Neuronal stem cell (in vitro differentiated cells): ENCODE measurements around the gene MRAS.

ENCODE experiments used
- DNase-seq: peaks from one replicate; pipeline ENCODE4 v3.0.0-alpha.2; 2013; ENCODE audit warnings: low spot score
- H2AFZ ChIP-seq: one replicate; pipeline ENCODE4 v1.6.1; 2013; ENCODE audit warnings: mild to moderate bottlenecking, low read length, inconsistent platforms
- H2AK5ac ChIP-seq: 2 replicates; pipeline ENCODE4 v1.6.1; 2013; ENCODE audit warnings: low read depth, mild to moderate bottlenecking, inconsistent platforms, low read length, moderate library complexity, mixed read lengths
- H2BK120ac ChIP-seq: 2 replicates; pipeline ENCODE4 v1.6.1; 2013; ENCODE audit warnings: low read depth, mild to moderate bottlenecking, inconsistent platforms, low read length, moderate library complexity, mixed read lengths
- H2BK12ac ChIP-seq: one replicate; pipeline ENCODE4 v1.6.1; 2013; ENCODE audit warnings: low read length, inconsistent platforms
- H2BK15ac ChIP-seq: 2 replicates; pipeline ENCODE4 v1.6.1; 2013; ENCODE audit warnings: mild to moderate bottlenecking, low read length, inconsistent platforms, mixed read lengths
- H2BK5ac ChIP-seq: one replicate; pipeline ENCODE4 v1.6.1; 2013; ENCODE audit warnings: inconsistent platforms, mild to moderate bottlenecking, low read length, moderate library complexity
- H3K14ac ChIP-seq: one replicate; pipeline ENCODE4 v1.6.1; 2013; ENCODE audit warnings: low read length, inconsistent platforms
- H3K18ac ChIP-seq: 2 replicates; pipeline ENCODE4 v1.6.1; 2013; ENCODE audit warnings: low read length, inconsistent platforms
- H3K23ac ChIP-seq: 2 replicates; pipeline ENCODE4 v1.6.1; 2013; ENCODE audit warnings: low read depth, mild to moderate bottlenecking, mixed read lengths, low read length, inconsistent platforms; ENCODE audit not compliant: poor library complexity
- H3K27ac ChIP-seq: replicated peaks from 3 replicates; pipeline ENCODE4 v1.5.1; 2013; ENCODE audit warnings: low read length, inconsistent platforms
- H3K27me3 ChIP-seq, 3 experiments: 2 replicates each; pipeline ENCODE4 v1.6.1; 2013; ENCODE audit warnings: low read length in 3 of 3, mild to moderate bottlenecking in 2 of 3, inconsistent platforms in 1 of 3, low read depth in 1 of 3, mixed read lengths in 1 of 3, moderate library complexity in 1 of 3; ENCODE audit not compliant: control insufficient read depth in 3 of 3, insufficient read depth in 3 of 3
- H3K36me3 ChIP-seq, 2 donors: replicated peaks in 1 of 2; 2 replicates each; pipeline ENCODE4 v1.6.1; 2013; ENCODE audit warnings: low read length in 2 of 2; ENCODE audit not compliant: control insufficient read depth in 2 of 2, insufficient read depth in 2 of 2
- H3K4ac ChIP-seq: 2 replicates; pipeline ENCODE4 v1.6.1; 2013; ENCODE audit warnings: inconsistent platforms, mild to moderate bottlenecking, low read length, moderate library complexity
- H3K4me1 ChIP-seq, 2 donors: 1 replicate in 1 of 2; 2 replicates in 1 of 2; pipeline ENCODE4 v1.6.1; 2013; ENCODE audit warnings: low read length in 2 of 2, low read depth in 1 of 2; ENCODE audit not compliant: control insufficient read depth in 2 of 2, insufficient read depth in 1 of 2
- H3K4me2 ChIP-seq: one replicate; pipeline ENCODE4 v1.6.1; 2013; ENCODE audit warnings: mild to moderate bottlenecking, low read length, inconsistent platforms; ENCODE audit not compliant: insufficient read depth, poor library complexity, severe bottlenecking
- H3K4me3 ChIP-seq, 2 donors: 2 replicates each; pipeline ENCODE4 v1.5.1; 2013; ENCODE audit warnings: low read length in 2 of 2, mild to moderate bottlenecking in 2 of 2, inconsistent platforms in 1 of 2, moderate library complexity in 1 of 2
- H3K79me1 ChIP-seq: one replicate; pipeline ENCODE4 v1.6.1; 2013; ENCODE audit warnings: low read depth, mild to moderate bottlenecking, inconsistent platforms, low read length, moderate library complexity
- H3K9ac ChIP-seq: one replicate; pipeline ENCODE4 v1.6.1; 2013; ENCODE audit warnings: mild to moderate bottlenecking, low read depth, low read length, inconsistent platforms; ENCODE audit not compliant: poor library complexity
- H3K9me3 ChIP-seq, 2 donors: replicated peaks in 1 of 2; 2 replicates each; pipeline versions ENCODE3 to v1.6.1; 2013; ENCODE audit warnings: low read length in 2 of 2, mild to moderate bottlenecking in 2 of 2, inconsistent platforms in 1 of 2, low read depth in 1 of 2, mixed read lengths in 1 of 2, moderate library complexity in 1 of 2; ENCODE audit not compliant: control insufficient read depth in 2 of 2, insufficient read depth in 1 of 2
- H4K8ac ChIP-seq: one replicate; pipeline ENCODE4 v1.6.1; 2013; ENCODE audit warnings: low read depth, mild to moderate bottlenecking, inconsistent platforms, low read length, moderate library complexity
- H4K91ac ChIP-seq: one replicate; pipeline ENCODE4 v1.6.1; 2013; ENCODE audit warnings: low read length, low read depth, mild to moderate bottlenecking, inconsistent platforms; ENCODE audit not compliant: poor library complexity
- WGBS, 2 donors: extraction: QIAGEN DNeasy Blood & Tissue Kit; methylation state at CpG; one replicate each; pipeline ENCODE4 v1.1.7; 2013; ENCODE audit warnings: missing lambda C conversion rate in 2 of 2, mixed read lengths in 1 of 2; ENCODE audit not compliant: insufficient read length in 2 of 2, insufficient replicate concordance in 1 of 2; ENCODE audit errors: extremely low coverage in 2 of 2; 5-methylcytosine and 5-hydroxymethylcytosine counted together

Gene MRAS

GRCh38 chr3:138367326-138367850, 19.0 kb downstream of the MRAS start:
- Histone ChIP-seq H3K9ac (no peak overlapping the region), H4K91ac (no peak overlapping the region), H2AFZ (no peak overlapping the region), H4K8ac (no peak overlapping the region), H3K18ac (no peak overlapping the region), H3K4me3 (no peak overlapping the region), H2BK5ac (no peak overlapping the region), H2BK120ac (no peak overlapping the region), H2BK12ac (no peak overlapping the region), H3K27me3 (no peaks in the 10 kb centered on the region), H3K9me3 (no peaks in the 10 kb centered on the region), H3K79me1 (peaks cover 3% of the 10 kb centered on the region), H3K36me3 (no peaks in the 10 kb centered on the region), H2BK15ac (no peak overlapping the region), H2AK5ac (no peak overlapping the region), H3K27ac (no peak overlapping the region), H3K4me1 (peaks cover 0 to 9% of the 10 kb centered on the region in 2 donors), H3K4me2 (no peak overlapping the region), H3K4ac (no peak overlapping the region), H3K14ac (no peak overlapping the region), H3K23ac (no peak overlapping the region)
- DNase-seq: no peak
- no CpG with 5 or more reads among the region's 7 CpGs for WGBS, 2 donors

- Histone ChIP-seq H4K91ac (no peak overlapping the region), H3K23ac (no peak overlapping the region), H2BK120ac (no peak overlapping the region), H3K4me2 (no peak overlapping the region), H3K14ac (no peak overlapping the region), H2BK15ac (no peak overlapping the region), H3K9ac (no peak overlapping the region), H3K4ac (no peak overlapping the region), H3K27me3 (no peaks in the 10 kb centered on the region), H3K18ac (no peak overlapping the region), H2AFZ (no peak overlapping the region), H3K27ac (no peak overlapping the region), H3K36me3 (no peaks in the 10 kb centered on the region), H4K8ac (no peak overlapping the region), H2BK12ac (no peak overlapping the region), H3K4me3 (no peak overlapping the region), H2BK5ac (no peak overlapping the region), H3K4me1 (peaks cover 0 to 9% of the 10 kb centered on the region in 2 donors), H2AK5ac (no peak overlapping the region), H3K79me1 (no peaks in the 10 kb centered on the region), H3K9me3 (no peaks in the 10 kb centered on the region)
- no peak for DNase-seq
- WGBS, 2 donors: no CpG with 5 or more reads among the region's 5 CpGs
Measured at GRCh38 chr3:138367911-138368310, 19.5 kb downstream of the MRAS start.

GRCh38 chr3:138369151-138369900, 20.9 kb downstream of the MRAS start:
- no CpG with 5 or more reads among the region's 8 CpGs for WGBS, 2 donors
- H3K9ac ChIP-seq: peak overlapping the region; percentile 24
- no peak overlapping the region for H3K4me3 ChIP-seq
- no peaks in the 10 kb centered on the region for H3K79me1 ChIP-seq
- H2AK5ac ChIP-seq: no peak overlapping the region
- no peaks in the 10 kb centered on the region for H3K27me3 ChIP-seq
- H3K4ac ChIP-seq: peak overlapping the region; percentile 17
- H2AFZ ChIP-seq: no peak overlapping the region
- DNase-seq: no peak
- H2BK12ac ChIP-seq: no peak overlapping the region
- H3K4me1 ChIP-seq: peaks cover 0 to 9% of the 10 kb centered on the region in 2 donors
- H3K27ac ChIP-seq: no peak overlapping the region
- no peak overlapping the region for H3K23ac ChIP-seq
- H4K8ac ChIP-seq: no peak overlapping the region
- H3K14ac ChIP-seq: peak overlapping the region; percentile 15
- peaks cover 1 to 4% of the 10 kb centered on the region in 2 donors for H3K36me3 ChIP-seq
- H3K4me2 ChIP-seq: no peak overlapping the region
- H2BK15ac ChIP-seq: no peak overlapping the region
- H2BK5ac ChIP-seq: no peak overlapping the region
- peak overlapping the region; percentile 54 for H4K91ac ChIP-seq
- H3K18ac ChIP-seq: peak overlapping the region; percentile 53
- H3K9me3 ChIP-seq: no peaks in the 10 kb centered on the region
- no peak overlapping the region for H2BK120ac ChIP-seq

- Histone ChIP-seq H3K14ac (no peak overlapping the region), H3K18ac (no peak overlapping the region)
Measured at GRCh38 chr3:138370321-138370720, 21.9 kb downstream of the MRAS start.

More at GRCh38 chr3:138370321-138370720, 21.9 kb downstream of the MRAS start:
- WGBS, 2 donors: no CpG with 5 or more reads among the region's 8 CpGs
- Histone ChIP-seq H3K27ac (no peak overlapping the region), H3K23ac (no peak overlapping the region), H2BK12ac (no peak overlapping the region), H2AK5ac (no peak overlapping the region), H3K4me1 (peaks cover 0 to 9% of the 10 kb centered on the region in 2 donors), H3K4ac (no peak overlapping the region), H2AFZ (no peak overlapping the region), H3K27me3 (no peaks in the 10 kb centered on the region), H3K9ac (no peak overlapping the region), H4K8ac (no peak overlapping the region), H3K79me1 (no peaks in the 10 kb centered on the region), H3K9me3 (no peaks in the 10 kb centered on the region), H3K36me3 (peaks cover 1 to 13% of the 10 kb centered on the region in 2 donors), H3K4me2 (no peak overlapping the region), H2BK15ac (no peak overlapping the region), H2BK120ac (no peak overlapping the region), H2BK5ac (no peak overlapping the region), H4K91ac (no peak overlapping the region), H3K4me3 (no peak overlapping the region)
- no peak for DNase-seq
